ENCODE data around the gene ALS2. TPM values are rescaled to one million over a fixed set of nuclear protein-coding genes. Genes with fewer than 3 reads are reported as not detected.

Gene ALS2
- total RNA-seq, 2 donors from 2014 or later = 8.0 to 11.7 TPM

DNA sequence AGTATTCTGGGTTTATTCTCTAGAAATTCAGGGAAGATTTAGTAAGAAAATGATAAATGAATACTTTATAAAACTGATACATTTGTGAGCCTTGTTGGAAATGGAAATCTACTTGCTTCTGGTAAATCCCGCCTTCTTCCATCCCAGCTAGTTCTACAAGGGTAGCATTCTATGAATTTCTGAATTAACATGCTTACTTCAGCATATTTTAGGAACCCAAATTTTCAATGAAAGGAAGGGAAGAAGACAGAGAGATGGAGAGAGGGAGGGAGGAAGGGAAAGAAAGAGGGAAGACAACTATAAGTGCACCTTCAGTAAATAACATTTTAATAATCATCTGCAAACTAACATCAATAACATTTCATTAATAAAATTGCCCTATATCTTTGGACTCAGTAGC is 110.9 kb downstream of the ALS2 start:
- Histone ChIP-seq H3K9me3 (no peaks in the 10 kb centered on the region), H3K4me1 (no peaks in the 10 kb centered on the region), H3K9ac (ENCODE audit: low read depth in 2 of 2, low read length in 2 of 2) (no peak overlapping the region), H3K4me3 (no peak overlapping the region), H3K36me3 (no peaks in the 10 kb centered on the region), H3K27me3 (no peaks in the 10 kb centered on the region), H3K27ac (no peak overlapping the region)
- TF ChIP-seq, protein P1, sequence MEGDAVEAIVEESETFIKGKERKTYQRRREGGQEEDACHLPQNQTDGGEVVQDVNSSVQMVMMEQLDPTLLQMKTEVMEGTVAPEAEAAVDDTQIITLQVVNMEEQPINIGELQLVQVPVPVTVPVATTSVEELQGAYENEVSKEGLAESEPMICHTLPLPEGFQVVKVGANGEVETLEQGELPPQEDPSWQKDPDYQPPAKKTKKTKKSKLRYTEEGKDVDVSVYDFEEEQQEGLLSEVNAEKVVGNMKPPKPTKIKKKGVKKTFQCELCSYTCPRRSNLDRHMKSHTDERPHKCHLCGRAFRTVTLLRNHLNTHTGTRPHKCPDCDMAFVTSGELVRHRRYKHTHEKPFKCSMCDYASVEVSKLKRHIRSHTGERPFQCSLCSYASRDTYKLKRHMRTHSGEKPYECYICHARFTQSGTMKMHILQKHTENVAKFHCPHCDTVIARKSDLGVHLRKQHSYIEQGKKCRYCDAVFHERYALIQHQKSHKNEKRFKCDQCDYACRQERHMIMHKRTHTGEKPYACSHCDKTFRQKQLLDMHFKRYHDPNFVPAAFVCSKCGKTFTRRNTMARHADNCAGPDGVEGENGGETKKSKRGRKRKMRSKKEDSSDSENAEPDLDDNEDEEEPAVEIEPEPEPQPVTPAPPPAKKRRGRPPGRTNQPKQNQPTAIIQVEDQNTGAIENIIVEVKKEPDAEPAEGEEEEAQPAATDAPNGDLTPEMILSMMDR (IDR thresholded peaks at IDR 0.05) = no peak
- intact Hi-C loops (cut with DNase I) = no loop called here
- no peak for DNase-seq

DNA sequence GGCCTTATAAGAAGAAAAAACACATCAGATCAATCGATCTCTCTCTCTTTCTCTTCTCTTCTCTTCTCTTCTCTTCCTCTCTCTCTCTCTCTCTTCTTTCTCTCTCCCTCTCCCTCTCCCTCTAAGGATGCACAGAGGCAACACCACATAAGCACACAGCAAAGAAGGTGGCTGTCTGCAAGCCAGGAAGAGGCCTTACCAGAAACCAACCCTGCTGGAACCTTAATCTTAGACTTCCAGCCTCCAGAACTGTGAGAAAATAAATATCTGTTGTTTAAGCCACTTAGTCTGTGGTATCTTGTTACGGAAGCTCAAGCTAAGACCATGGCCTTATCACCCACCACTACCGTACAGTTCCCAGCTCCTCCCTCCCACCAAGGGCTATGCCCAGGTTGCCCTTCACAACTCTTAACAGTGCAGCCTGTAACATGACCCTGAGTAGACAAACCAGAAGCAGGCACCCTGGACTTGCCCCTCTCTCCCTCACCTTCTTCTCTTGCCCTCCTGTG is 112.3 kb downstream of the ALS2 start:
- intact Hi-C loops (cut with DNase I) = no loop called here
- H3K36me3 ChIP-seq = no peaks in the 10 kb centered on the region
- no peak overlapping the region for H3K27ac ChIP-seq
- TF ChIP-seq, protein P1 (IDR thresholded peaks at IDR 0.05) = no peak
- H3K9me3 ChIP-seq = no peaks in the 10 kb centered on the region
- H3K4me3 ChIP-seq = no peak overlapping the region
- DNase-seq = no peak
- H3K9ac ChIP-seq (ENCODE audit: low read depth in 2 of 2, low read length in 2 of 2) = no peak overlapping the region
- no peaks in the 10 kb centered on the region for H3K4me1 ChIP-seq
- no peaks in the 10 kb centered on the region for H3K27me3 ChIP-seq

DNA sequence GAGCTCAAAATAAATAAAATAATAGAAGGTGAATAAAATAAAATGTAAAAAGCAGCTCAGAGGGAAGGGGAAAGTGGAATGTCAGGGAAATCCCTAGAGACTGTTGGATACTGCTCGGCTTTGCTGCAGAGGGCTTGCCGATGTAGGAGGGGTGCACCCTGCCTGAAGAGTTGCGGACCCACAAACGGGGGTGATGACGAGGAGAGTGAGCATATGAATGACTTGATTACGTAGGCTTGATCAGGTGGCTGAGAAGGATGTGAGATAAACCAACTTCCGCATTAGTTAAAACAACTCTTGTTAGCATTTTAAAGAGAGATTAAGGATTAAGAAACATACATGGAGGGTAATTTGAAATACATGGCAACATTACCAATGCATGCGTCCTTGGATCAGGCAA is 116.4 kb downstream of the ALS2 start:
- no peak for DNase-seq
- intact Hi-C loops (cut with DNase I) = no loop called here
- no peak overlapping the region for H3K27ac ChIP-seq
- H3K9me3 ChIP-seq = no peaks in the 10 kb centered on the region
- TF ChIP-seq, protein P1 (IDR thresholded peaks at IDR 0.05) = no peak
- H3K4me3 ChIP-seq = no peak overlapping the region
- H3K4me1 ChIP-seq = no peaks in the 10 kb centered on the region
- H3K27me3 ChIP-seq = no peaks in the 10 kb centered on the region
- no peaks in the 10 kb centered on the region for H3K36me3 ChIP-seq
- no peak overlapping the region for H3K9ac ChIP-seq (ENCODE audit: low read depth in 2 of 2, low read length in 2 of 2)

DNA sequence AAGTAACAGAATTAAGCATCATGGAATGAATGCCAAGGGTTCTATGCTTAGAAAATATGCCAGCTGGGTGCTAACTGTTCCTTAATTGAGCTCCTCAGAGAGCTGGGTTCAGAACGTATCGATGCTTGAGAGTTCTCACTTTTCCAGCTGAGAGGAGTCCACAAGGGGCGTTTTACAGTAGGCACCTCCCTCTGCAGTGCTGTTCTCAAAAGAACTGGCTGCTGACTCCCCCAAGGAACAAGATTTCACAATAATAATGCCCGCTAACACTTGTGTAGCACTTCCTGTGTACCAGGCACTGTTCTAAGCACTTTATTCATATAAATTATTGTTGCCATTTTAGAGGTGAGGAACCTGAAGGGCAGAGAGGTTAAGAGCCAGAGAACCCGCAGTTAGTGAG is 119.4 kb downstream of the ALS2 start:
- Histone ChIP-seq H3K27me3 (no peaks in the 10 kb centered on the region), H3K9ac (ENCODE audit: low read depth in 2 of 2, low read length in 2 of 2) (no peak overlapping the region), H3K36me3 (no peaks in the 10 kb centered on the region), H3K27ac (no peak overlapping the region), H3K4me1 (no peaks in the 10 kb centered on the region), H3K9me3 (no peaks in the 10 kb centered on the region), H3K4me3 (no peak overlapping the region)
- TF ChIP-seq, protein P1 (IDR thresholded peaks at IDR 0.05) = no peak
- intact Hi-C loops (cut with DNase I) = no loop called here
- no peak for DNase-seq

DNA sequence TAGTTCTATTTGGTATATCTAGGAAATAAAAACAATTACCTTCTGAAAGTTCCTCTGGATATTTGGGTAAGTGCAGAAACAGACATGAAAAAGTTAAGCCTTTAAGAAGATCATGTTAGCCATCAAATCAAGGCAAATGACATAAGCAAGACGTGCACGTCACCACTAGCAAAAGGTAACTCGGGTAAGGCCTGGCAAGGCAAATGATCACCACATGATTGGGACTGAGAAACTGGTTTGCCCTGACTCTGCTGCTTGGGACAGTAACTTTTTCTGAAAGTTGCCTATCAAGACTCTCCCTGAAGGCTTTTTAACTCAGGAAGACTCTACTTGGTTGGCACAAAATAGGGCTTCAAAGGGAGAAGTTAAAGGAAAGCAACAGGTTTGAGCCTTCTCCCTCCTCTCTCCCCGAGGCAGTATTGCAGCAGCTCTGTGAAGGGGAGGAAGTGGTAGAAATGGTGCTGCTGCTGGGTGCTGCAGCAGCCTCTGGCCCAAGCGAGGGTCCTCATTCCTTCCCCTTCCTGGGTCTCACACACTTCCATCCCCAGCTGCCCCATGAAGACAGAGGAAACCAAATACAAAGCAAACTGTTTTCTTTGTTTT is 120.3 kb downstream of the ALS2 start:
- Histone ChIP-seq H3K4me1 (no peaks in the 10 kb centered on the region), H3K27ac (no peak overlapping the region), H3K4me3 (no peak overlapping the region), H3K36me3 (no peaks in the 10 kb centered on the region), H3K27me3 (no peaks in the 10 kb centered on the region), H3K9me3 (no peaks in the 10 kb centered on the region), H3K9ac (ENCODE audit: low read depth in 2 of 2, low read length in 2 of 2) (no peak overlapping the region)
- TF ChIP-seq, protein P1 (IDR thresholded peaks at IDR 0.05) = no peak
- intact Hi-C loops (cut with DNase I) = no loop called here
- no peak for DNase-seq

Measured in colonic mucosa (tissue), 4 donors.